ENCODE measurements around the gene CDC42BPB. TPM values are rescaled to one million over a fixed set of nuclear protein-coding genes. Genes with fewer than 3 reads are reported as not detected.

Gene CDC42BPB
- total RNA-seq, 1 donor from 2014 or later: 103 TPM

- Mint-ChIP-seq H3K36me3 (peaks cover 9% of the 10 kb centered on the region), H3K4me3 (peak overlapping the region; percentile 15), H3K4me1 (peaks cover 2% of the 10 kb centered on the region), H3K27me3 (ENCODE audit: low read depth) (peaks cover 37% of the 10 kb centered on the region), H3K27ac (no peak overlapping the region), H3K9me3 (no peaks in the 10 kb centered on the region)
- no peak for TF ChIP-seq CTCF (IDR thresholded peaks at IDR 0.05; ENCODE audit: unreplicated experiment)
- DNase-seq (ENCODE audit: low spot score in 2 of 2, unreplicated experiment in 2 of 2): no peak
Measured at GRCh38 chr14:102930753-102931579, 126.4 kb downstream of the CDC42BPB start.

GRCh38 chr14:102930138-102930752 lies 127.1 kb downstream of the CDC42BPB start:
- Mint-ChIP-seq H3K27me3 (ENCODE audit: low read depth) (peaks cover 40% of the 10 kb centered on the region), H3K4me1 (peaks cover 2% of the 10 kb centered on the region), H3K27ac (no peak overlapping the region), H3K36me3 (peaks cover 9% of the 10 kb centered on the region), H3K4me3 (no peak overlapping the region), H3K9me3 (no peaks in the 10 kb centered on the region)
- no peak for DNase-seq (ENCODE audit: low spot score in 2 of 2, unreplicated experiment in 2 of 2)
- no peak for TF ChIP-seq CTCF (IDR thresholded peaks at IDR 0.05; ENCODE audit: unreplicated experiment)

GRCh38 chr14:102929241-102930137 lies 127.9 kb downstream of the CDC42BPB start:
- DNase-seq (ENCODE audit: low spot score in 2 of 2, unreplicated experiment in 2 of 2): no peak
- peaks cover 2% of the 10 kb centered on the region for H3K4me1 Mint-ChIP-seq
- H3K4me3 Mint-ChIP-seq: peak overlapping the region; percentile 22
- peaks cover 4% of the 10 kb centered on the region for H3K36me3 Mint-ChIP-seq
- no peaks in the 10 kb centered on the region for H3K9me3 Mint-ChIP-seq
- H3K27ac Mint-ChIP-seq: no peak overlapping the region
- peaks cover 41% of the 10 kb centered on the region for H3K27me3 Mint-ChIP-seq (ENCODE audit: low read depth)
- TF ChIP-seq CTCF (IDR thresholded peaks at IDR 0.05; ENCODE audit: unreplicated experiment): no peak

GRCh38 chr14:102928412-102929240 lies 128.7 kb downstream of the CDC42BPB start:
- peaks cover 2% of the 10 kb centered on the region for H3K36me3 Mint-ChIP-seq
- no peak for TF ChIP-seq CTCF (IDR thresholded peaks at IDR 0.05; ENCODE audit: unreplicated experiment)
- H3K27ac Mint-ChIP-seq: no peak overlapping the region
- H3K27me3 Mint-ChIP-seq (ENCODE audit: low read depth): peaks cover 44% of the 10 kb centered on the region
- H3K4me1 Mint-ChIP-seq: peaks cover 2% of the 10 kb centered on the region
- peak overlapping the region; percentile 64 for H3K4me3 Mint-ChIP-seq
- DNase-seq (ENCODE audit: low spot score in 2 of 2, unreplicated experiment in 2 of 2): peak; percentile 72 to 82
- no peaks in the 10 kb centered on the region for H3K9me3 Mint-ChIP-seq

All from mesothelial cell of epicardium (in vitro differentiated cells).